22Rv1 (cell line): Measurements from ENCODE around the gene LRBA.

Experiments used
- ZFX ChIP-seq: fragments of 450-650 bp; IDR thresholded peaks from 2 replicates; pipeline ENCODE4 v1.6.1; 2017; ENCODE audit warnings: antibody characterized with exemption, borderline replicate concordance
- TF ChIP-seq, protein P1 (sequence below): fragments of 450-650 bp; IDR thresholded peaks from 2 replicates; pipeline ENCODE4 v1.5.1; 2017; ENCODE audit warnings: mild to moderate bottlenecking

DNA sequence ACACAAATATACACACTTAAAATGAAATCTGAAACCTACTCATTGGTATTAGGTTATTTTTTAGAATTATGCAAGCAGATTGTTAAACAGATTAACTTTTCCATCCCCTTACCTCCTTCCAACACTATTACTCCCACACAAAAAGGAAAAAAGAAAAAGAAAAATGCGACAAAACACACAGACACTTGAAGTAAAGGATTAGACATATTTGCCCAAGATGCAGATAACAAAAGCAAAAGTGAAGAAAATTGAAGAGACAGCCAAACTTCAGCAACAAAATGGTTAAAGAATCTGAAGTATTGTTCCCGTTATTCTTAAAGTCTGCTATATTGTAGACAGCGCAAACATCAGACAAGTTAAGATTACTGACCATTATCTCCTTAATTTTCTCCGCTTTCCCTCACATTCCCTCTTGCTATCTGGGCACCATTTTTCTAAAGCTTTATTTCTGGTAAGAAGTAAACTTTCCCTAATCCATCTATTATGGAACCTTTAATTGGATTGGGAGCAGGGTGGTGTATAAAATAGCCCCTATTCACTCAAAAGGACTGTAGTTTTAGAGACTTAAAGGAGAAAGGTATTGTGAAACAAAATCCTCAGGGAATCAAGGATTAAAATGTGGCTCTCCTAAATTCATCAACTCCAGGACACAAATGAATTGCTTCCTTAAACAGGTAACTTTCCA, 467.8 kb downstream of the LRBA start:
- TF ChIP-seq, protein P1, sequence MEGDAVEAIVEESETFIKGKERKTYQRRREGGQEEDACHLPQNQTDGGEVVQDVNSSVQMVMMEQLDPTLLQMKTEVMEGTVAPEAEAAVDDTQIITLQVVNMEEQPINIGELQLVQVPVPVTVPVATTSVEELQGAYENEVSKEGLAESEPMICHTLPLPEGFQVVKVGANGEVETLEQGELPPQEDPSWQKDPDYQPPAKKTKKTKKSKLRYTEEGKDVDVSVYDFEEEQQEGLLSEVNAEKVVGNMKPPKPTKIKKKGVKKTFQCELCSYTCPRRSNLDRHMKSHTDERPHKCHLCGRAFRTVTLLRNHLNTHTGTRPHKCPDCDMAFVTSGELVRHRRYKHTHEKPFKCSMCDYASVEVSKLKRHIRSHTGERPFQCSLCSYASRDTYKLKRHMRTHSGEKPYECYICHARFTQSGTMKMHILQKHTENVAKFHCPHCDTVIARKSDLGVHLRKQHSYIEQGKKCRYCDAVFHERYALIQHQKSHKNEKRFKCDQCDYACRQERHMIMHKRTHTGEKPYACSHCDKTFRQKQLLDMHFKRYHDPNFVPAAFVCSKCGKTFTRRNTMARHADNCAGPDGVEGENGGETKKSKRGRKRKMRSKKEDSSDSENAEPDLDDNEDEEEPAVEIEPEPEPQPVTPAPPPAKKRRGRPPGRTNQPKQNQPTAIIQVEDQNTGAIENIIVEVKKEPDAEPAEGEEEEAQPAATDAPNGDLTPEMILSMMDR, result no peak
- TF ChIP-seq ZFX, result no peak
